ENCODE results near the gene DTL.

Gene DTL

GRCh38 chr1:212138457-212138856, 102.9 kb downstream of the DTL start:
- Histone ChIP-seq H3K27ac (no peak overlapping the region), H3K4me3 (ENCODE audit: low read depth, low read length) (no peak overlapping the region)

GRCh38 chr1:212139526-212140135, 104.1 kb downstream of the DTL start:
- H3K4me1 ChIP-seq: peaks cover 3% of the 10 kb centered on the region
- TF ChIP-seq, protein P1, sequence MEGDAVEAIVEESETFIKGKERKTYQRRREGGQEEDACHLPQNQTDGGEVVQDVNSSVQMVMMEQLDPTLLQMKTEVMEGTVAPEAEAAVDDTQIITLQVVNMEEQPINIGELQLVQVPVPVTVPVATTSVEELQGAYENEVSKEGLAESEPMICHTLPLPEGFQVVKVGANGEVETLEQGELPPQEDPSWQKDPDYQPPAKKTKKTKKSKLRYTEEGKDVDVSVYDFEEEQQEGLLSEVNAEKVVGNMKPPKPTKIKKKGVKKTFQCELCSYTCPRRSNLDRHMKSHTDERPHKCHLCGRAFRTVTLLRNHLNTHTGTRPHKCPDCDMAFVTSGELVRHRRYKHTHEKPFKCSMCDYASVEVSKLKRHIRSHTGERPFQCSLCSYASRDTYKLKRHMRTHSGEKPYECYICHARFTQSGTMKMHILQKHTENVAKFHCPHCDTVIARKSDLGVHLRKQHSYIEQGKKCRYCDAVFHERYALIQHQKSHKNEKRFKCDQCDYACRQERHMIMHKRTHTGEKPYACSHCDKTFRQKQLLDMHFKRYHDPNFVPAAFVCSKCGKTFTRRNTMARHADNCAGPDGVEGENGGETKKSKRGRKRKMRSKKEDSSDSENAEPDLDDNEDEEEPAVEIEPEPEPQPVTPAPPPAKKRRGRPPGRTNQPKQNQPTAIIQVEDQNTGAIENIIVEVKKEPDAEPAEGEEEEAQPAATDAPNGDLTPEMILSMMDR (IDR thresholded peaks at IDR 0.05): no peak
- no peak overlapping the region for H3K9ac ChIP-seq
- no peaks in the 10 kb centered on the region for H3K27me3 ChIP-seq (ENCODE audit: control insufficient read depth, insufficient read depth, low read length)
- H3K27ac ChIP-seq: no peak overlapping the region
- no peaks in the 10 kb centered on the region for H3K36me3 ChIP-seq (ENCODE audit: control insufficient read depth, insufficient read depth, low read length)
- no peaks in the 10 kb centered on the region for H3K79me2 ChIP-seq
- no peaks in the 10 kb centered on the region for H3K9me3 ChIP-seq (ENCODE audit: control insufficient read depth, low read length)
- no peak overlapping the region for H3K4me2 ChIP-seq (ENCODE audit: low read length)
- H3K4me3 ChIP-seq (ENCODE audit: low read depth, low read length): no peak overlapping the region
- H2AFZ ChIP-seq: no peak overlapping the region

More at GRCh38 chr1:212138457-212138856, 102.9 kb downstream of the DTL start:
- Histone ChIP-seq H3K9me3 (ENCODE audit: control insufficient read depth, low read length) (no peaks in the 10 kb centered on the region), H2AFZ (peak overlapping the region; percentile 42), H3K27me3 (ENCODE audit: control insufficient read depth, insufficient read depth, low read length) (no peaks in the 10 kb centered on the region), H3K36me3 (ENCODE audit: control insufficient read depth, insufficient read depth, low read length) (no peaks in the 10 kb centered on the region), H3K4me2 (ENCODE audit: low read length) (no peak overlapping the region), H3K4me1 (peaks cover 3% of the 10 kb centered on the region), H3K79me2 (no peaks in the 10 kb centered on the region), H3K9ac (no peak overlapping the region)
- TF ChIP-seq, protein P1 (IDR thresholded peaks at IDR 0.05): peak; percentile 26

- no peak overlapping the region for H3K9ac ChIP-seq
- no peaks in the 10 kb centered on the region for H3K9me3 ChIP-seq (ENCODE audit: control insufficient read depth, low read length)
- no peak overlapping the region for H3K27ac ChIP-seq
- H2AFZ ChIP-seq: no peak overlapping the region
- TF ChIP-seq, protein P1 (IDR thresholded peaks at IDR 0.05): no peak
- no peak overlapping the region for H3K4me2 ChIP-seq (ENCODE audit: low read length)
- peaks cover 3% of the 10 kb centered on the region for H3K4me1 ChIP-seq
- H3K36me3 ChIP-seq (ENCODE audit: control insufficient read depth, insufficient read depth, low read length): no peaks in the 10 kb centered on the region
- no peak overlapping the region for H3K4me3 ChIP-seq (ENCODE audit: low read depth, low read length)
- no peaks in the 10 kb centered on the region for H3K27me3 ChIP-seq (ENCODE audit: control insufficient read depth, insufficient read depth, low read length)
- H3K79me2 ChIP-seq: no peaks in the 10 kb centered on the region
These were observed 105.9 kb downstream of the DTL start for GRCh38 chr1:212141404-212141803.

DNA sequence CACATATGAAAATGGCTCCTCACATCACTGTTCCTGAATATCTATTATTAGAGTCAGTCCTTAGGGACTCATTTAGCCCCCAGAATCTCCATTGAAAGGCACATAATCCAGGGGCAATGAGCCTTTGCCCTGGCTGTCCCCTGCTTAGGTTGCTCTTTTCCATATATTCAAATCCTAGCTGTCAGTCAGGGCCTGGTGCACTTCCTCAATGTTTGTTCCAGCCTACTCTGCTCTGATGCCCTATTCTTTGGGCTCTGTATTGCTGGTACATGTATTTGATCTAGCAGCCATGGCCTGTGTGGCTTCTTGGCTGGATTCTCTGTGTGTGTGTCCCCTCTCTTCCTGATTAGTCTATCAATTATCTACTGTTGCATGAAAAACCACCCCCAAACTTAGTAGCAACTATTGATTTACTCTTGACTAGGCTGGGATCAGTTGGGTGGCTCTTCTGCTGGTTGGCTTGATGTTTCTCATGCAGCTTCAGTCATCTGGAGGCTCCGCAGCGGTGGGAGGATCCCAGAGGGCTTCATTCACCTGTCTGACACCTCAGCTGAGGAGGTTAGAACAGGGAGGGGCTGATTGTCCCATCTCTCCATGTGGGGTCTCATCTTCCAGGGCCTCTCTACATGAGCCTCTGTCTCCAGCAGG, 107.5 kb downstream of the DTL start:
- H2AFZ ChIP-seq: no peak overlapping the region
- H3K27ac ChIP-seq: no peak overlapping the region
- peaks cover 3% of the 10 kb centered on the region for H3K4me1 ChIP-seq
- TF ChIP-seq, protein P1 (IDR thresholded peaks at IDR 0.05): no peak
- no peak overlapping the region for H3K4me3 ChIP-seq (ENCODE audit: low read depth, low read length)
- H3K79me2 ChIP-seq: no peaks in the 10 kb centered on the region
- H3K36me3 ChIP-seq (ENCODE audit: control insufficient read depth, insufficient read depth, low read length): no peaks in the 10 kb centered on the region
- H3K9ac ChIP-seq: no peak overlapping the region
- no peaks in the 10 kb centered on the region for H3K9me3 ChIP-seq (ENCODE audit: control insufficient read depth, low read length)
- no peaks in the 10 kb centered on the region for H3K27me3 ChIP-seq (ENCODE audit: control insufficient read depth, insufficient read depth, low read length)
- no peak overlapping the region for H3K4me2 ChIP-seq (ENCODE audit: low read length)
